OCI-LY3 (cell line): ENCODE data around the gene PLCB1.

ENCODE experiments used
- CTCF ChIP-seq: fragments of 200-600, 300-600 bp; sonication (generic); IDR thresholded peaks from 2 replicates; pipeline ENCODE4 v1.5.1; 2014; ENCODE audit warnings: antibody characterized with exemption, low read length, low read depth
- EZH2phosphoT487 ChIP-seq: fragments of 200-600 bp; shearing (Covaris generic); IDR thresholded peaks from 2 replicates; pipeline ENCODE4 v1.6.1; 2018; ENCODE audit warnings: antibody characterized with exemption, mixed run types, low read depth

- TF ChIP-seq CTCF (no peak), EZH2phosphoT487 (no peak)
These were observed 780.7 kb downstream of the PLCB1 start for GRCh38 chr20:8912731-8913130.
